ENCODE measurements around the gene DMBT1.

Gene DMBT1

GRCh38 chr10:122530177-122530576 is 30.4 kb upstream of the DMBT1 start:
- Histone ChIP-seq H3K27me3 (ENCODE audit: control insufficient read depth, insufficient read depth, low read length) (no peaks in the 10 kb centered on the region), H3K9me3 (ENCODE audit: control insufficient read depth, insufficient read depth, low read length) (no peaks in the 10 kb centered on the region), H3K4me3 (ENCODE audit: low read depth, low read length) (no peak overlapping the region), H3K36me3 (ENCODE audit: control insufficient read depth, insufficient read depth, low read length) (no peaks in the 10 kb centered on the region), H3K4me1 (ENCODE audit: control insufficient read depth, insufficient read depth, low read length) (no peaks in the 10 kb centered on the region), H3K9ac (ENCODE audit: low read depth, low read length) (no peak overlapping the region)

GRCh38 chr10:122531261-122531660 is 29.3 kb upstream of the DMBT1 start:
- Histone ChIP-seq H3K4me1 (ENCODE audit: control insufficient read depth, insufficient read depth, low read length) (no peaks in the 10 kb centered on the region), H3K27me3 (ENCODE audit: control insufficient read depth, insufficient read depth, low read length) (no peaks in the 10 kb centered on the region), H3K9me3 (ENCODE audit: control insufficient read depth, insufficient read depth, low read length) (no peaks in the 10 kb centered on the region), H3K4me3 (ENCODE audit: low read depth, low read length) (no peak overlapping the region), H3K9ac (ENCODE audit: low read depth, low read length) (no peak overlapping the region), H3K36me3 (ENCODE audit: control insufficient read depth, insufficient read depth, low read length) (no peaks in the 10 kb centered on the region)

DNA sequence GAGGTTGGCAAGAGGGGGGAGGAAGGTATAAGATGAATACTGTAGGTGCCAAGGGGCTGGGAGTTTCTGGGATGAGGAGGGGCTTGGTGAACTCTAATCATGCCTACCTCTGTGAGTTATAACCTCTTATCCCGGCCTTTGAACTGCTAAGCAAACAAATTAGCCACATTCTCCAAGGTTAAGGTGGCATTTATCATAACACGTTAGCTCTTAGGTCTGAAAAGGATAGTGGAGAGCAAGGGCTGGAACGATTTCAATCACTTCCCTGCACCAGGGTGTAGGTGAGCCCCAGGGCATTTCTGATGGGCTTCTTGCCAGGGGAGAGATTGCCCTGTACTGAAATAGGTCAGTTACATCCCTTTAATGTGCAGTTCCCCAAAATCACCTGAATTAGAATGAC is 28.6 kb upstream of the DMBT1 start:
- Histone ChIP-seq H3K4me1 (ENCODE audit: control insufficient read depth, insufficient read depth, low read length) (no peaks in the 10 kb centered on the region), H3K27me3 (ENCODE audit: control insufficient read depth, insufficient read depth, low read length) (no peaks in the 10 kb centered on the region), H3K9me3 (ENCODE audit: control insufficient read depth, insufficient read depth, low read length) (no peaks in the 10 kb centered on the region), H3K4me3 (ENCODE audit: low read depth, low read length) (no peak overlapping the region), H3K9ac (ENCODE audit: low read depth, low read length) (no peak overlapping the region), H3K36me3 (ENCODE audit: control insufficient read depth, insufficient read depth, low read length) (no peaks in the 10 kb centered on the region)

DNA sequence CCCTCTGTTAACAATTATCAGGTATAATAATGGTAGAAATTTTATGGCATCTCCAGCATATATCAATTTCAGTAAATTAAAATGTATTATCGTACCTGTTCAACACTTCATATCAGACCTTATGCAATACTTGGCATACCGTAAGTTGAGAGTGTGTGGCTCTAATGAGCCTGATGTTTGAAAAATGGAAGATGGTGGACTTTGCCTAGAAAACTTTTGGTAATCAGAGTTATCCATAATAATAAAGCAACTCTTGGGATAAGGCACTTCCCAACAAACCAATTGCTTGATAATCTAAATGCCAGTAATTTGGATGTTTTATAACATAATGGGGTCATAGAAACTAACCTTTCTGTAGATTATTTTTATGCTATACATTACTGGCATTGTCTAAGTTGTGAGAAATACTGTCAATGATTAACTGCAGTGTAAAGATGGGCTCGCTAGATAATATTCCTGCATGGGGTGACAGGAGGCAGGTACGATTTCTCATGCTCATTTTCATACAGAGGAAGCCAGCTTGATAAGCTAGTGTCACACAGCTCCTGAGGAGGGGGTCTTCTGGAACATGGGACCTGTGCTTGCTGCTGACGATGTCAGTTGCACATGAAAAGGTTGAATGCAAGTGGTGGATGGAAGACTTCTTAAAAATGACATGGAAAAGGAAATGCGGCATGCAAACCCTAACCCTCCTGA is 27.8 kb upstream of the DMBT1 start:
- Histone ChIP-seq H3K36me3 (ENCODE audit: control insufficient read depth, insufficient read depth, low read length) (no peaks in the 10 kb centered on the region), H3K4me3 (ENCODE audit: low read depth, low read length) (no peak overlapping the region), H3K9me3 (ENCODE audit: control insufficient read depth, insufficient read depth, low read length) (no peaks in the 10 kb centered on the region), H3K9ac (ENCODE audit: low read depth, low read length) (no peak overlapping the region), H3K27me3 (ENCODE audit: control insufficient read depth, insufficient read depth, low read length) (no peaks in the 10 kb centered on the region), H3K4me1 (ENCODE audit: control insufficient read depth, insufficient read depth, low read length) (no peaks in the 10 kb centered on the region)

- Histone ChIP-seq H3K4me3 (ENCODE audit: low read depth, low read length) (no peak overlapping the region), H3K4me1 (ENCODE audit: control insufficient read depth, insufficient read depth, low read length) (no peaks in the 10 kb centered on the region), H3K9me3 (ENCODE audit: control insufficient read depth, insufficient read depth, low read length) (no peaks in the 10 kb centered on the region), H3K36me3 (ENCODE audit: control insufficient read depth, insufficient read depth, low read length) (no peaks in the 10 kb centered on the region), H3K27me3 (ENCODE audit: control insufficient read depth, insufficient read depth, low read length) (no peaks in the 10 kb centered on the region), H3K9ac (ENCODE audit: low read depth, low read length) (no peak overlapping the region)
These were observed 23.0 kb upstream of the DMBT1 start for GRCh38 chr10:122537545-122537944.

- no peaks in the 10 kb centered on the region for H3K4me1 ChIP-seq (ENCODE audit: control insufficient read depth, insufficient read depth, low read length)
- no peak overlapping the region for H3K9ac ChIP-seq (ENCODE audit: low read depth, low read length)
- no peaks in the 10 kb centered on the region for H3K36me3 ChIP-seq (ENCODE audit: control insufficient read depth, insufficient read depth, low read length)
- no peaks in the 10 kb centered on the region for H3K9me3 ChIP-seq (ENCODE audit: control insufficient read depth, insufficient read depth, low read length)
- H3K4me3 ChIP-seq (ENCODE audit: low read depth, low read length) = no peak overlapping the region
- H3K27me3 ChIP-seq (ENCODE audit: control insufficient read depth, insufficient read depth, low read length) = no peaks in the 10 kb centered on the region
These were observed 19.0 kb upstream of the DMBT1 start for GRCh38 chr10:122541541-122542002.

DNA sequence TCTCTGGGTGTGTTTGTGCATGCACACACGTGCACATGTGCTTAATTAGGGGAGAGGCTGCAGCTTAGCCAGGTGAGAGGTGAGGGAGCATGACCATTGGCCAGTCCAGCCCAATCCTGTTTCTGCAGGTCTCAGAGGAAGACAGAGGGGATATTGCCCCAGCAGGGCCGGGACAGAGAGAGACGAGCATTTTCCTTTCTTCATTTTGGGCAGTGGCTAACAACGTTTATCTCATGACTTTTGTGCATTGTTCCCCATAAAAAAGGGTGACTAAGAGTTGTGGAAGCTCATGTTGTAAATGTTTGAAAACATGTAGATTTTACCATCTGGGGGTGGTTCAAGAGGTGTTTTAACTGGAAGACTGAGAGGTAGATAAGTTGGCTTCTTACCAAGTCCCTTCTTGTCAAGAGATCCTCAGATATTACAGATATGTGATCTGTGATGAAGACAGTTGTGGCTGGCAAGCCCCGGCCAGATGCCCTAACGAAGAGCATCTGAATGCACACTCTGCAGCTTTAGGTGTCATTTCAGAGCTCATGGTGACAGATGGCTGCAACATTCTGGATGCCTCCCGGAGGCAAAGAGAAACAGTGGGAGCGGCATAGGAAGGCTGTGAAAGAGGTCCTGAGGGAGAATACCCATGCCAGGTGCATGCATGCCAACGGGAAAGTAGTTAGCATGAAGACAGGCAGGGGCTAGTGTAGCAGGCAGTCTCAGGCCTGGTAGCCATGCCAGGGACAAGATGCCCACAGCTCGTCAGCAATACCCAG is 16.7 kb upstream of the DMBT1 start:
- Histone ChIP-seq H3K27me3 (ENCODE audit: control insufficient read depth, insufficient read depth, low read length) (no peaks in the 10 kb centered on the region), H3K4me3 (ENCODE audit: low read depth, low read length) (no peak overlapping the region), H3K9ac (ENCODE audit: low read depth, low read length) (no peak overlapping the region), H3K9me3 (ENCODE audit: control insufficient read depth, insufficient read depth, low read length) (no peaks in the 10 kb centered on the region), H3K36me3 (ENCODE audit: control insufficient read depth, insufficient read depth, low read length) (no peaks in the 10 kb centered on the region), H3K4me1 (ENCODE audit: control insufficient read depth, insufficient read depth, low read length) (no peaks in the 10 kb centered on the region)

- Histone ChIP-seq H3K9me3 (ENCODE audit: control insufficient read depth, insufficient read depth, low read length) (no peaks in the 10 kb centered on the region), H3K4me3 (ENCODE audit: low read depth, low read length) (no peak overlapping the region), H3K27me3 (ENCODE audit: control insufficient read depth, insufficient read depth, low read length) (no peaks in the 10 kb centered on the region), H3K36me3 (ENCODE audit: control insufficient read depth, insufficient read depth, low read length) (no peaks in the 10 kb centered on the region), H3K9ac (ENCODE audit: low read depth, low read length) (no peak overlapping the region), H3K4me1 (ENCODE audit: control insufficient read depth, insufficient read depth, low read length) (no peaks in the 10 kb centered on the region)
These were observed 16.1 kb upstream of the DMBT1 start for GRCh38 chr10:122544493-122544892.

DNA sequence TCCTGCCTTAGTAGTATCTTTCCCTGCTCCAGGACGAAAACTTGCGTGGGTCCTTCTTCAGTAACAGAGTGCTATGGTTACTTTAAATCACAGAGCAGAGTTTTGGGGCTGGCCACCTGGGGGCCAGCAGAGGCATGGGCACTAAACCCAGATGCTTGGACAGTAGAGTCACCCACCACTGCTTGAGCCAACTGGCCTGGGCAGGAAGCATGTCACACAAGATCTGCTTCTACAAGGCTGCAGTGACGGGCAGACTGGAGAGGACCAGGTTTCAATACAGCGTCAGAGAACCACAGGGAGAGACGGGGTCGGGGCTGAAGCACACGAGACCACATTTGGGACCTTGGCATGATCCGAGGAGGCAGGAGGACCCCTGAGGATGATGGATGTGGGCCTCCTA is 14.3 kb upstream of the DMBT1 start:
- H3K4me1 ChIP-seq (ENCODE audit: control insufficient read depth, insufficient read depth, low read length) = no peaks in the 10 kb centered on the region
- H3K9ac ChIP-seq (ENCODE audit: low read depth, low read length) = no peak overlapping the region
- H3K9me3 ChIP-seq (ENCODE audit: control insufficient read depth, insufficient read depth, low read length) = no peaks in the 10 kb centered on the region
- no peaks in the 10 kb centered on the region for H3K27me3 ChIP-seq (ENCODE audit: control insufficient read depth, insufficient read depth, low read length)
- no peaks in the 10 kb centered on the region for H3K36me3 ChIP-seq (ENCODE audit: control insufficient read depth, insufficient read depth, low read length)
- no peak overlapping the region for H3K4me3 ChIP-seq (ENCODE audit: low read depth, low read length)

DNA sequence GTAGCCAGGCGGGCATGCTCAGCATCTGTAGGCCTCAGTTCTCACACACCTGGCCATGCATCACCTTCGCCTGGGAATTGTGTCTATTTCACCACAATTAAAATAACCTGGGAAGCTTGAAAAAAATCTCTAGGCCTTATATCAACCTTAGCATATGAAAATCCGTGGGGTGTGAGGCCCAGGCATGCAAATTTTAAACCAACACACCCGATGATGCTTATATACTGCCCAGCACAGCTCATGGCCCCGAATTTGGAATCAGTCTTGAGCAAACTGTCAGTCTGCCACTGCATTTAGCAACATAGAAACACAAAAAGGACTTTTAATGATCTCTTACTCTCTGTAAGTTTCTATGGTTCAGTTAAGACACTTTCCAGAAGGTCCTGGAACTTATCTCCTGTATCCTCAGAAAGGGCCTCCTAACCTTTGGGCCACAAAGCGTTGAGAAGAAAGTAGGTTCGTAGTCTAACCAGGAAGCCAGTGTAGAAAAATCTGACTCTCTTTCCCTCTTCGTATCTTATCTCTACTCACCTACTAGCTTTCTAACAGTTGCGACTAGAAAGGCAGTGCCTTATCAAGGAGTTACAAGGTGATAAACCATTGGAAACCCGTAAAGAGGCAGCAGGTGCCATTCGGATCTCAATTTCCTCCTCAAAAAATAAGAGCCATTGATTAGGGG is 12.0 kb upstream of the DMBT1 start:
- H3K4me3 ChIP-seq (ENCODE audit: low read depth, low read length) = no peak overlapping the region
- H3K4me1 ChIP-seq (ENCODE audit: control insufficient read depth, insufficient read depth, low read length) = no peaks in the 10 kb centered on the region

DNA sequence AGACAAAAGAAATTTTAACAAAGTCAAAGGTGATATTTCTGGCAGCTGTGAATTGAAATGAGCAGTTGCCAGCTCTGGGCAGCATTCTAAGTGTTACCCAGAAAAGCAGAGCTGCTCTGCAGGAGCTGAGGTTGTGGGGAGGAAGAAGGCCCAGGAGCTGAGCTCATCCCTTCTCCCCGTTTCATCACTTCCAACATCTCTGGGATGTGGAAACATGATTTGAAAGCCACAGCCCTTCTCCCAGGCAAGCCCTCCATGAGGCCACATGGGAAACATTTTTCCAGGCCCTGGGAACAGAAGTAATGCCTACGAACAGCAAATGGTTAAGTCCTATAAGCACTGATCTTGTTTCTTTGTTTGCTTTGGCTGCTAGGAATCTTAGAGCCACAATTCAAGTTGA is 10.9 kb upstream of the DMBT1 start:
- Histone ChIP-seq H3K4me3 (ENCODE audit: low read depth, low read length) (no peak overlapping the region), H3K9ac (ENCODE audit: low read depth, low read length) (no peak overlapping the region), H3K36me3 (ENCODE audit: control insufficient read depth, insufficient read depth, low read length) (no peaks in the 10 kb centered on the region), H3K9me3 (ENCODE audit: control insufficient read depth, insufficient read depth, low read length) (no peaks in the 10 kb centered on the region), H3K4me1 (ENCODE audit: control insufficient read depth, insufficient read depth, low read length) (no peaks in the 10 kb centered on the region), H3K27me3 (ENCODE audit: control insufficient read depth, insufficient read depth, low read length) (no peaks in the 10 kb centered on the region)

More for the DNA sequence above, 12.0 kb upstream of the DMBT1 start:
- Histone ChIP-seq H3K36me3 (ENCODE audit: control insufficient read depth, insufficient read depth, low read length) (no peaks in the 10 kb centered on the region), H3K27me3 (ENCODE audit: control insufficient read depth, insufficient read depth, low read length) (no peaks in the 10 kb centered on the region), H3K9ac (ENCODE audit: low read depth, low read length) (no peak overlapping the region), H3K9me3 (ENCODE audit: control insufficient read depth, insufficient read depth, low read length) (no peaks in the 10 kb centered on the region)

- no peaks in the 10 kb centered on the region for H3K9me3 ChIP-seq (ENCODE audit: control insufficient read depth, insufficient read depth, low read length)
- no peaks in the 10 kb centered on the region for H3K4me1 ChIP-seq (ENCODE audit: control insufficient read depth, insufficient read depth, low read length)
- H3K4me3 ChIP-seq (ENCODE audit: low read depth, low read length) = no peak overlapping the region
- H3K36me3 ChIP-seq (ENCODE audit: control insufficient read depth, insufficient read depth, low read length) = no peaks in the 10 kb centered on the region
- no peaks in the 10 kb centered on the region for H3K27me3 ChIP-seq (ENCODE audit: control insufficient read depth, insufficient read depth, low read length)
- no peak overlapping the region for H3K9ac ChIP-seq (ENCODE audit: low read depth, low read length)
These were observed 10.1 kb upstream of the DMBT1 start for GRCh38 chr10:122550427-122550826.

Measured in iPS-15b (cell line).